ENCODE results near the gene COLGALT1. TPM values are rescaled to one million over a fixed set of nuclear protein-coding genes. Genes with fewer than 3 reads are reported as not detected.

The COLGALT1 gene
- total RNA-seq, 1 donor from 2014 or later, result 121 TPM

DNA sequence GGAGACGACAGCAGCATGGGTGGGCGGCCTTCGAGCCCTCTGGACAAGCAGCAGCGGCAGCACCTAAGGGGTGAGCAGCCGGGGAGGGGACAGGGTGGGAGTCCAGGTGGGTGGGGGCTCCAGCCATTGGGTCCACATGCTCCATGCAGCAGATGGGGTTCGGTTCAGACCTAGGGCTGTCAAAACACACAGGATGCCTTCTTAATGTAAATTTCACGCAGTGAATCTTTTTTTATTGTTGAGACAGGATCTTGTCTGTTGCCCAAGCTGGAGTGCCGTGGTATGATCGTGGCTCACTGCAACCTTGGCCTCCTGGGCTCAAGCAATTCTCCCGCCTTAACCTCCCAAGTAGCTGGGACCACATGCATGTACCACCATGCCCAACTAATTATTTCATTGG, 28.1 kb upstream of the COLGALT1 start:
- TF ChIP-seq, protein P1, sequence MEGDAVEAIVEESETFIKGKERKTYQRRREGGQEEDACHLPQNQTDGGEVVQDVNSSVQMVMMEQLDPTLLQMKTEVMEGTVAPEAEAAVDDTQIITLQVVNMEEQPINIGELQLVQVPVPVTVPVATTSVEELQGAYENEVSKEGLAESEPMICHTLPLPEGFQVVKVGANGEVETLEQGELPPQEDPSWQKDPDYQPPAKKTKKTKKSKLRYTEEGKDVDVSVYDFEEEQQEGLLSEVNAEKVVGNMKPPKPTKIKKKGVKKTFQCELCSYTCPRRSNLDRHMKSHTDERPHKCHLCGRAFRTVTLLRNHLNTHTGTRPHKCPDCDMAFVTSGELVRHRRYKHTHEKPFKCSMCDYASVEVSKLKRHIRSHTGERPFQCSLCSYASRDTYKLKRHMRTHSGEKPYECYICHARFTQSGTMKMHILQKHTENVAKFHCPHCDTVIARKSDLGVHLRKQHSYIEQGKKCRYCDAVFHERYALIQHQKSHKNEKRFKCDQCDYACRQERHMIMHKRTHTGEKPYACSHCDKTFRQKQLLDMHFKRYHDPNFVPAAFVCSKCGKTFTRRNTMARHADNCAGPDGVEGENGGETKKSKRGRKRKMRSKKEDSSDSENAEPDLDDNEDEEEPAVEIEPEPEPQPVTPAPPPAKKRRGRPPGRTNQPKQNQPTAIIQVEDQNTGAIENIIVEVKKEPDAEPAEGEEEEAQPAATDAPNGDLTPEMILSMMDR (IDR thresholded peaks at IDR 0.05), result no peak
- DNase-seq (ENCODE audit: extremely low spot score, unreplicated experiment), result no peak
- peaks cover 3% of the 10 kb centered on the region for H3K4me1 Mint-ChIP-seq (ENCODE audit: unreplicated experiment)
- H3K4me3 Mint-ChIP-seq (ENCODE audit: unreplicated experiment), result no peak overlapping the region
- H3K36me3 Mint-ChIP-seq (ENCODE audit: unreplicated experiment), result no peaks in the 10 kb centered on the region
- no peak overlapping the region for H3K27ac Mint-ChIP-seq (ENCODE audit: unreplicated experiment)
- peaks cover 4% of the 10 kb centered on the region for H3K9me3 Mint-ChIP-seq (ENCODE audit: unreplicated experiment)
- H3K27me3 Mint-ChIP-seq (ENCODE audit: unreplicated experiment), result no peaks in the 10 kb centered on the region

DNA sequence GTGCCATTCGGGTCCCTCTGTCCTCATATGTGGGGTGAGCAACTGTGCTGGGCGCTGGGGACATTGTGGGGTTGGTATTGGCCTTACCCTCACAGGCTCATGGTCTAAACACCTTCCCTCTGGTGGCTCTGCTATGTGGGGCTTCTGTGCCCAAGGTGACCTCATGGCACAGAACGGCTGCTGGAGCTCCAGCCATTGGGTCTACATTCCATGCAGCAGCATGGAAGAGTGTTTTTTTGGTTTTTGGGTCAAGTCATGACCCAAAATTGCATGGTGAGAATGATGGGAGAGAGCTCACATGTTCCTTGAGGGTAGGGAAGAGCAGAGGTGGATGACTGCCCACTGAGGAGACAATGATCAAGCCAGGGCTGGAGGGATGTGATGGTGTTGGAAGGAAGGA, 26.8 kb upstream of the COLGALT1 start:
- no peak for DNase-seq (ENCODE audit: extremely low spot score, unreplicated experiment)
- Mint-ChIP-seq H3K9me3 (ENCODE audit: unreplicated experiment) (peaks cover 4% of the 10 kb centered on the region), H3K27ac (ENCODE audit: unreplicated experiment) (no peak overlapping the region), H3K4me3 (ENCODE audit: unreplicated experiment) (no peak overlapping the region), H3K27me3 (ENCODE audit: unreplicated experiment) (no peaks in the 10 kb centered on the region), H3K36me3 (ENCODE audit: unreplicated experiment) (no peaks in the 10 kb centered on the region), H3K4me1 (ENCODE audit: unreplicated experiment) (peaks cover 3% of the 10 kb centered on the region)
- TF ChIP-seq, protein P1 (IDR thresholded peaks at IDR 0.05), result no peak

DNA sequence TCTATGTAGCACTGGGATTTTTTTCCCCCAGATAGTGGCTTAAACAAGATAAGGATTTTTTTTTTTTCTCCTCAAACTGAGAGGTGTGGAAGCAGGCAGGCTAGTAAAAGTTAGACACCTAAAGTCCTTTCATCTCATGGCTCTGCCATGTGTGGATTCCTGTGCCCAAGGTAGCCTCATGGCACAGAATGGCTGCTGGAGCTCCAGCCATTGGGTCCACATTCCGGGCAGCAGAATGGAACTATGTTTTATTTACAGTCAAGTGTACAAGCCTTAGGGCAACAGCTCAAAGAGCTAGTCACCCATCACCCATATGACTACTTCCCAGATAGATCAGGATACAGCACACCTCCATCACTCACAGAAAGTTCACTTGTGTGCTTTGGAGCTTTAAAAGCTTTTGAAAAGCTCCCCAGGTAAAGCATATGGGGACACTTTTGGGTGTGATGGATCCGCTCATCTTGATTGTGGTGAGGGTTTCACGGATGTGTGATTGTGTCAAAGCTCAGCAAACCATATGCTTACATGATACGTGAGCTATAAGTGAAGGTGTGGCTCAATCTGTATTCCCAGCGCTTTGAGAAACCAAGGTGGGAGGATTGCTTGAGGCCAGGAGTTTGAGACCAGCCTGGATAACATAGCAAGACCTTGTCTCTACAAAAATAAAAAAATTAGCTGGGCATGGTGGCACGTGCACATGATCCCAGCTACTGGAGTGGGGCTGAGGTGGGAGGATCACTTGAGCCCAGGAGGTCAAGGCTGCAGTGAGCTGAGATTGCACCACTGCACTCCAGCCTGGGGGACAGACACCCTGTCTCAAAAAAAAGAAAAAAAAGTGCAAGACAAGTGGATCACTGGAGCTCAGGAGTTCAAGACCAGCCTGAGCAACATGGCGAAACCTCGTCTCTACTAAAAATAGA, 25.9 kb upstream of the COLGALT1 start:
- Mint-ChIP-seq H3K27me3 (ENCODE audit: unreplicated experiment) (no peaks in the 10 kb centered on the region), H3K9me3 (ENCODE audit: unreplicated experiment) (peaks cover 4% of the 10 kb centered on the region), H3K4me3 (ENCODE audit: unreplicated experiment) (no peak overlapping the region), H3K4me1 (ENCODE audit: unreplicated experiment) (peaks cover 3% of the 10 kb centered on the region), H3K27ac (ENCODE audit: unreplicated experiment) (no peak overlapping the region), H3K36me3 (ENCODE audit: unreplicated experiment) (no peaks in the 10 kb centered on the region)
- no peak for DNase-seq (ENCODE audit: extremely low spot score, unreplicated experiment)
- TF ChIP-seq, protein P1 (IDR thresholded peaks at IDR 0.05), result no peak

DNA sequence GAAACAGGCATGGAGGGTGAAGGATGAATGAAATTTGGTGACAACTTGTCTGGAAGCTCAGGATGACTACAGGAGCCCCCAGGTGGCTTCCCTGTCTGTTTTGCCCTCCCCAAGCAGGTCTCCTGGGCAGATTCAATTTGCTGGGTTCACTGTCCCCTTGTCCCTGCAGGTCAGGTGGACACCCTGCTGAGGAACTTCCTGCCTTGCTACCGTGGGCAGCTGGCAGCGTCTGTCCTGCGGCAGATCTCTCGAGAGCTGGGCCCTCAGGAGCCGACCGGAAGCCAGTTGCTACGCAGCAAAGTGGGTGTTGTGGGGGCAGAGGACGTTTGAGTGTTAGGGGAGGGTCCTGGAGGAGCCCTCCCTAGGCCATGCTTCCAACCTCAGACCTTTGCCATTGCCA, 24.9 kb upstream of the COLGALT1 start:
- Mint-ChIP-seq H3K27me3 (ENCODE audit: unreplicated experiment) (no peaks in the 10 kb centered on the region), H3K27ac (ENCODE audit: unreplicated experiment) (no peak overlapping the region), H3K4me1 (ENCODE audit: unreplicated experiment) (peaks cover 3% of the 10 kb centered on the region), H3K36me3 (ENCODE audit: unreplicated experiment) (no peaks in the 10 kb centered on the region), H3K4me3 (ENCODE audit: unreplicated experiment) (no peak overlapping the region), H3K9me3 (ENCODE audit: unreplicated experiment) (peaks cover 4% of the 10 kb centered on the region)
- TF ChIP-seq, protein P1 (IDR thresholded peaks at IDR 0.05), result no peak
- DNase-seq (ENCODE audit: extremely low spot score, unreplicated experiment), result no peak

DNA sequence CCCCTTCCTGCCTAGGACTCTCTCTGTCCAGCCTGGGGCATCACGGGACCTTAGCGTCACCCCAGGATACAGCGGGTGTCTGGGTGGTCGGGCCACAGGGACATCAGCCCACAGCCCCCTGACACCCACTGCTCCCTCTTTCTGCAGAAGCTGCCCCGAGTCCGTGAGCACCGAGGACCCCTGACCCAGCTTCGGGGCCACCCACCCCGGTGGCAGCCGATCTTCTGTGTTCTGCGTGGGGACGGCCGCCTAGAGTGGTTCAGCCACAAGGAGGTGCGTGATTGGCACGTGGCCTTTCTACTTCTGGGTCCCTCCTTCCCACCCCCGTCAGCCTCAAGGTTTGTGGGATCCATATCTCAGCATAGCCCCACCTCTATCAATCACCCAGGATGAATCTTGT, 23.3 kb upstream of the COLGALT1 start:
- peaks cover 3% of the 10 kb centered on the region for H3K4me1 Mint-ChIP-seq (ENCODE audit: unreplicated experiment)
- DNase-seq (ENCODE audit: extremely low spot score, unreplicated experiment), result no peak
- H3K4me3 Mint-ChIP-seq (ENCODE audit: unreplicated experiment), result no peak overlapping the region
- no peaks in the 10 kb centered on the region for H3K36me3 Mint-ChIP-seq (ENCODE audit: unreplicated experiment)
- H3K27me3 Mint-ChIP-seq (ENCODE audit: unreplicated experiment), result no peaks in the 10 kb centered on the region
- H3K9me3 Mint-ChIP-seq (ENCODE audit: unreplicated experiment), result peaks cover 4% of the 10 kb centered on the region
- no peak overlapping the region for H3K27ac Mint-ChIP-seq (ENCODE audit: unreplicated experiment)
- TF ChIP-seq, protein P1 (IDR thresholded peaks at IDR 0.05), result no peak
